SK-N-DZ (cell line): ENCODE data around the gene RAB32. TPM values are rescaled to one million over a fixed set of nuclear protein-coding genes. Genes with fewer than 3 reads are reported as not detected.
"Not testable (repeated sequence)": the region's sequence is repeated elsewhere in the genome, so short reads cannot be mapped to it uniquely, and the experiment has no call there.

Experiments
- DNase-seq: peaks from one replicate; pipeline ENCODE4 v3.0.0-alpha.2; 2015; ENCODE audit warnings: low spot score
- polyA plus RNA-seq, 2 experiments: library from polyadenylated mRNA; depleted of rRNA; stranded (reverse); fragments of >200 nt; gene quantifications; 2 replicates each; pipeline ENCODE4 v1.2.3, GENCODE V29; 2014

RAB32 gene
- polyA plus RNA-seq (2014; cell fraction: cytosol; rRNA removed): not detected in 2 replicates
- not detected in 2 replicates for polyA plus RNA-seq (2014; cell fraction: nucleus; rRNA removed)

GRCh38 chr6:146543211-146543939 is at the start of gene RAB32:
Gene RAB32 (plus strand): TSS chr6:146543833. CDS start chr6:146543872, 39 bp downstream.
- DNase-seq: no peak

- DNase-seq: no peak
These were observed 45.3 kb upstream of the RAB32 start for GRCh38 chr6:146498309-146498708.

- no peak for DNase-seq
These were observed 40.5 kb upstream of the RAB32 start for GRCh38 chr6:146503096-146503495.

- DNase-seq: no peak
These were observed 28.4 kb upstream of the RAB32 start for GRCh38 chr6:146515212-146515611.

- DNase-seq: no peak
These were observed 17.4 kb upstream of the RAB32 start for GRCh38 chr6:146526192-146526591.

GRCh38 chr6:146532702-146533101 is 10.9 kb upstream of the RAB32 start:
- DNase-seq: no peak

GRCh38 chr6:146542881-146543210 is 787 bp upstream of the RAB32 start:
- DNase-seq: no peak

GRCh38 chr6:146543940-146544615 is 445 bp downstream of the RAB32 start:
- DNase-seq: no peak

GRCh38 chr6:146544616-146545182 is 1.1 kb downstream of the RAB32 start:
- no peak for DNase-seq

GRCh38 chr6:146545581-146545980 is 1.9 kb downstream of the RAB32 start:
- DNase-seq: no peak

GRCh38 chr6:146546443-146547043 is 2.9 kb downstream of the RAB32 start:
- no peak for DNase-seq

GRCh38 chr6:146547889-146548288 is 4.3 kb downstream of the RAB32 start:
- no peak for DNase-seq

GRCh38 chr6:146548898-146549374 is 5.3 kb downstream of the RAB32 start:
- no peak for DNase-seq

GRCh38 chr6:146550911-146551310 is 7.3 kb downstream of the RAB32 start:
- DNase-seq: no peak

GRCh38 chr6:146551545-146551944 is 7.9 kb downstream of the RAB32 start:
- DNase-seq: no peak

- DNase-seq: no peak
These were observed 9.9 kb downstream of the RAB32 start for GRCh38 chr6:146553377-146554135.

GRCh38 chr6:146560607-146561006 is 17.0 kb downstream of the RAB32 start:
- DNase-seq: no peak

- not testable (repeated sequence) for DNase-seq
These were observed 23.0 kb downstream of the RAB32 start for GRCh38 chr6:146566661-146567060.

GRCh38 chr6:146568619-146569018 is 25.0 kb downstream of the RAB32 start:
- not testable (repeated sequence) for DNase-seq

GRCh38 chr6:146574211-146574610 is 30.6 kb downstream of the RAB32 start:
- DNase-seq: no peak

- DNase-seq: no peak
These were observed 34.4 kb downstream of the RAB32 start for GRCh38 chr6:146578054-146578453.
